ENCODE results near the gene HMG20B. TPM values are rescaled to one million over a fixed set of nuclear protein-coding genes. Genes with fewer than 3 reads are reported as not detected.
A peak's percentile ranks its signal among the peaks of the same experiment; 100 is the strongest.

HMG20B gene
- total RNA-seq, 1 donor from 2014 or later: 149 TPM

GRCh38 chr19:3605770-3606169 is 33.0 kb downstream of the HMG20B start:
- intact Hi-C loops (cut with DNase I): loop anchor here (2.0 to 5.0 kb wide), 5 partner anchors 17 to 148 kb away; partner anchors contain the start of genes FZR1, HMG20B and MFSD12
- Histone ChIP-seq H3K36me3 (no peaks in the 10 kb centered on the region), H3K4me1 (peaks cover 50 to 77% of the 10 kb centered on the region in 2 donors), H3K9me3 (no peaks in the 10 kb centered on the region), H3K27me3 (no peaks in the 10 kb centered on the region), H3K27ac (peak overlapping the region; percentile 94 to 99), H3K4me3 (peak overlapping the region; percentile 74 to 96)
- no peak for DNase-seq (ENCODE audit: low spot score in 2 of 2)
- no peak for TF ChIP-seq CTCF (IDR thresholded peaks at IDR 0.05)

GRCh38 chr19:3606174-3606689 is 33.5 kb downstream of the HMG20B start:
- H3K36me3 ChIP-seq: peaks cover under 1 to 2% of the 10 kb centered on the region in 2 donors
- intact Hi-C loops (cut with DNase I): loop anchor here (2.0 to 5.0 kb wide), 5 partner anchors 17 to 149 kb away; partner anchors contain the start of genes FZR1, HMG20B and MFSD12
- no peaks in the 10 kb centered on the region for H3K27me3 ChIP-seq
- TF ChIP-seq CTCF (IDR thresholded peaks at IDR 0.05): no peak
- DNase-seq (ENCODE audit: low spot score in 2 of 2): no peak
- peak overlapping the region; percentile 94 to 99 for H3K27ac ChIP-seq
- H3K4me3 ChIP-seq: peak overlapping the region; percentile 74 to 96
- H3K9me3 ChIP-seq: no peaks in the 10 kb centered on the region
- H3K4me1 ChIP-seq: peaks cover 50 to 74% of the 10 kb centered on the region in 2 donors

- Histone ChIP-seq H3K4me1 (peaks cover 47 to 68% of the 10 kb centered on the region in 2 donors), H3K9me3 (no peaks in the 10 kb centered on the region), H3K27ac (peak within 1 kb of the TSS; percentile 94 to 99), H3K27me3 (no peaks in the 10 kb centered on the region), H3K4me3 (peak within 1 kb of the TSS; percentile 74 to 96), H3K36me3 (peaks cover 6 to 8% of the 10 kb centered on the region in 2 donors)
- peak; percentile 35 to 91 for DNase-seq (ENCODE audit: low spot score in 2 of 2)
- intact Hi-C loops (cut with DNase I): loop anchor here (2.0 to 5.0 kb wide), 5 partner anchors 18 to 149 kb away; partner anchors contain the start of genes FZR1, HMG20B and MFSD12
- TF ChIP-seq CTCF (IDR thresholded peaks at IDR 0.05): no peak
Measured at GRCh38 chr19:3606690-3607289, 34.0 kb downstream of the HMG20B start, which contains the start of gene TBXA2R. Gene TBXA2R (minus strand): TSS chr19:3606875. CDS start chr19:3600634, 6,241 bp downstream.

GRCh38 chr19:3607303-3608078 is 34.7 kb downstream of the HMG20B start:
- Histone ChIP-seq H3K36me3 (peaks cover 13 to 14% of the 10 kb centered on the region in 2 donors), H3K27me3 (no peaks in the 10 kb centered on the region), H3K9me3 (no peaks in the 10 kb centered on the region), H3K4me1 (peaks cover 47 to 62% of the 10 kb centered on the region in 2 donors), H3K4me3 (peak overlapping the region; percentile 74 to 96), H3K27ac (peak overlapping the region; percentile 94 to 99)
- intact Hi-C loops (cut with DNase I): loop anchor here (2.0 to 5.0 kb wide), 5 partner anchors 19 to 150 kb away; partner anchors contain the start of genes FZR1, HMG20B and MFSD12
- no peak for TF ChIP-seq CTCF (IDR thresholded peaks at IDR 0.05)
- peak in 1 of 2 donors; percentile 82 for DNase-seq (ENCODE audit: low spot score in 2 of 2)

GRCh38 chr19:3608079-3608641 is 35.4 kb downstream of the HMG20B start:
- Histone ChIP-seq H3K4me3 (peak overlapping the region; percentile 74 to 96), H3K27ac (peak overlapping the region; percentile 94 to 99), H3K27me3 (no peaks in the 10 kb centered on the region), H3K4me1 (peaks cover 43 to 56% of the 10 kb centered on the region in 2 donors), H3K9me3 (no peaks in the 10 kb centered on the region), H3K36me3 (peaks cover 20% of the 10 kb centered on the region in 2 donors)
- intact Hi-C loops (cut with DNase I): loop anchor here (5.0 kb wide), 3 partner anchors 51 to 151 kb away; partner anchors contain the start of genes FZR1 and MFSD12
- no peak for DNase-seq (ENCODE audit: low spot score in 2 of 2)
- TF ChIP-seq CTCF (IDR thresholded peaks at IDR 0.05): no peak
